SIG-M5 treated with dmso at 0.1 percent for 504 hours (cell line): ENCODE measurements around the gene MESP2.
A peak's percentile ranks its signal among the peaks of the same experiment; 100 is the strongest.

Experiments used
- DNase-seq: peaks from one replicate; lab custom pipeline; 2025; ENCODE audit not compliant: unreplicated experiment; lab: John Stamatoyannopoulos, UW

Gene MESP2, protein sequence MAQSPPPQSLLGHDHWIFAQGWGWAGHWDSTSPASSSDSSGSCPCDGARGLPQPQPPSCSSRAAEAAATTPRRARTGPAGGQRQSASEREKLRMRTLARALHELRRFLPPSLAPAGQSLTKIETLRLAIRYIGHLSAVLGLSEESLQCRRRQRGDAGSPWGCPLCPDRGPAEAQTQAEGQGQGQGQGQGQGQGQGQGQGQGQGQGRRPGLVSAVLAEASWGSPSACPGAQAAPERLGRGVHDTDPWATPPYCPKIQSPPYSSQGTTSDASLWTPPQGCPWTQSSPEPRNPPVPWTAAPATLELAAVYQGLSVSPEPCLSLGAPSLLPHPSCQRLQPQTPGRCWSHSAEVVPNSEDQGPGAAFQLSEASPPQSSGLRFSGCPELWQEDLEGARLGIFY

GRCh38 chr15:89776274-89777072 is at the start of gene MESP2:
TSS of gene MESP2 (plus strand) at chr15:89776332. CDS start at chr15:89776358, 26 bp downstream.
- DNase-seq = no peak

GRCh38 chr15:89728254-89728653 is 47.9 kb upstream of the MESP2 start:
- no peak for DNase-seq

DNA sequence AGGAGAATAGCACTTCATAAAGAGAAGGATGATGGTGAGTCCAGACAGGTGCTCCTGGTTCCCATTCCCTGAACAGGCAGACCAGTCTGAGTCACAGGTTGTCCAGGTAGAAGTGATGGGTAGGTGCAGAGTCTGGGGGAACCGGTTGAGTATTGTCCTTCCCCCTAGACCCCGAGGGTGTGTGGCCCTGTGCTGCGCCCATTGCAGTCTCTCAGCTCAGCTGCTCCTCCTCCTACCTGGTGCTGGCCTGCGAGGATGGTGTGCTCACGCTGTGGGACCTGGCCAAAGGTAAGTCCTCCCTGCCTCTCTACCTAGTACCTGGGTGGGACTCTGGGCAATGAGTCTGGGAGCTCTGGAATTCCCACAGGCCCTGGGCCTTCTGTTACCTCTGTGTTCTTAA is 44.9 kb upstream of the MESP2 start:
- no peak for DNase-seq

DNA sequence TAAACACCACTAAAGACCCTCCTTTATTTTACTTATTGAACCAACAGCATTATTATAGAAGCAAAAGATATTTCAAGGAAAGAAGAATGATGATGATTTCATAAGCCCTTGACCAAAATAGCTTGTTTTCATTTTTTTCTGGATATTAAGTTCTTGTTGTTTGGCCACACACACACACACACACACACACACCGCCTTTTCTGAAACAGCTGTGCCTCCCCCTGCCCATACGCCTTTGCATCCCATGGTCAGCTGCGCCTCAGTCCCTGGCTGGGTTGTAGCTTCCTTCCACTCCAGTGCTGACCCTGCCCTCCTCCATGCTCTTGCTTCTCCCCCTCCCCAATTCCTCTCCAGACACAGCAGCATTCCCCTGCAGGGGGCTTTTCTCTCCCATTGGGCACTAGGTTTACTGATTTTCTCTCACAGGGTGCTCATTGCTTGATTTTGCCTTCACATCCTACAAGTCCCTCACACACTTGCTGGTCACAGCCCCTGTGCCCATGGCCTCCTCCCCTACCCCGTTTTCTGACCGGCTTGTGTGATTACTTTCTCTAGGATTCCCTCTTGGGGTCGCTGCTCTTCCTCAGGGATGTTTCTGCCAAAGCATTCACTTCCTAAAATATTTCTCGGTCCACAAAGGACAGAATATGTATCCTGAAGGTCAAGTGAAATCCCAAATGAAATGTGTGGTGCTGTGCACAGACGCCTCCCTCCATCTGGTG is 43.5 kb upstream of the MESP2 start:
- DNase-seq = no peak

GRCh38 chr15:89735773-89736172 is 40.4 kb upstream of the MESP2 start:
- DNase-seq = no peak

GRCh38 chr15:89740137-89740536 is 36.0 kb upstream of the MESP2 start:
- DNase-seq = peak; percentile 58

GRCh38 chr15:89743011-89743410 is 33.1 kb upstream of the MESP2 start:
- no peak for DNase-seq

DNA sequence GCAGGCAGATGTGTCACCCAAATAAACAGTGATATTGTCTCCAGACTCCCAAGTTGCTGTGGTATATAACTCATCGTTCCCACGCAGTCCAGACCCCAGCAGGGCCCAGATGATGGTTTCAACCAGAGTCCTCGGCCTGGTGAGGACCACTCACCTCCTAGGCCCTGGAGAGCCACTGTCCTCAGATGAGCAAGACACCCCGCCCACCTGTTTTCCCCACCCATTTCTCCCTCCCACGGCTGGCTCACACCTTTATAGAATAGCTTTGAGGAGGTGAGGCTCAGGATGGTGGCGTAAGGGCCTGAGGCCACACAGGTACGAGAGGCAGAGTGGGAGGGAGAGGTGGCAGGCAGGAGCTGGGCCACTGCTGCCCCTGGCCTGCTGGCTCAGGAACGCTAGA is 32.5 kb upstream of the MESP2 start:
- DNase-seq = no peak

- DNase-seq = no peak
Measured at GRCh38 chr15:89745131-89745530, 31.0 kb upstream of the MESP2 start.

GRCh38 chr15:89745768-89746167 is 30.4 kb upstream of the MESP2 start:
- no peak for DNase-seq

DNA sequence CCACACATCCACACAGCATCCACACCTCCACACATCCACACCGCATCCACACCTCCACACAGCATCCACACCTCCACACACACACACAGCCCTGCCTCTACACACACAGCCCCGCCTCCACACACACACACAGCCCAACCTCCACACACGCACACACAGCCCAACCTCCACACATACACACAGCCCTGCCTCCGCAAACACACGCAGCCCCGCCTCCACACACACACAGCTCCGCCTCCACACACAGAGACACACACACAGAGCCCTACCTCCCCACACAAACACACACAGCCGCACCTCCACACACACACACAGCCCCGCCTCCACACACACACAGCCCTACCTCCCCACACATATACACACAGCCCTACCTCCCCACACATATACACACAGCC is 29.7 kb upstream of the MESP2 start:
- no peak for DNase-seq

DNA sequence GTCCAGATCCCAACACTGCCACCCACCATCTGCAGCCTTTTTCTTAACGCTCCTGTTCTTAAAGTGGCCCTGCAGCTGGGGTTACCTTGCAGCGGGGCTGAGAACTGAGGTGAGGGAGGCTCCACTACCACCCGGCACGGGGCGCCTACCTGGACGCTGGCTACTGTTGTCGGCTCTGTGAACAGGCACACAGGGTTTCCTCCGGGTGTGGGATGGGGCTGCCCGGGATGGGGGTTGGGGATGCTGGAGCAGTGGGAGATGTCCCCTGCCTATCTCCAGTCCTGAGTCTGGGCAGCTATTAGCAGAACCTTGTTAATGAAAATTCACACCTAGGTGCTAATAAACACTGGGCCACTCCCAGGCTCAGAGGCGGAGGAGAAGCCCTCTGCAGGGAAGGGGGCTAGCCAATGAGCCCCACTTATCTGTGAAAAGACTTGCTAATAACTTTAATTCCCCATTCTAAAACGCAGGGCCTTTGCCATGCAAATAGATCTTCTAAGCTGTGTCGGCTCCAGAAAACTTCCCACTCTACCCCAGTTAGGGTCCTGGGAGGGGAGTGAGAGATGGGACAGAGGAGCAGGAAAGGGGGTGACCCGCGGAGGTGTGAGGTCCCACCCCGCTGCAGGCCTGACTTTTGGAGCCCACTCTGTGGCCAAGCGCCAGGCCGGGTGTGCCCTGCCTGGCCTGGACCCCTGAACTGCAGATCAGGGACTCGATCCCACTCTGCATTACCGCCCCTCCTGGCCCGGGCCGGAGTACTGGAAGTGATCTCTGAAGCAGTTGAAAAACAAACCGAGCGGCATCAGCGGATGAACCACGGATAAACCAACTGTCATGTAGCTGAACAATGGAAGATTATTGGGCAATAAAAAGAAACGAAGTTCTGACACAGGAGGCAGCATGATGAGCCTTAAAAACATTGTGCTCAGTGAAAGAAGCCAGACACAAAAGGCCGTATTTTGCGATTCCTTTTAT is 28.1 kb upstream of the MESP2 start:
- DNase-seq = no peak

DNA sequence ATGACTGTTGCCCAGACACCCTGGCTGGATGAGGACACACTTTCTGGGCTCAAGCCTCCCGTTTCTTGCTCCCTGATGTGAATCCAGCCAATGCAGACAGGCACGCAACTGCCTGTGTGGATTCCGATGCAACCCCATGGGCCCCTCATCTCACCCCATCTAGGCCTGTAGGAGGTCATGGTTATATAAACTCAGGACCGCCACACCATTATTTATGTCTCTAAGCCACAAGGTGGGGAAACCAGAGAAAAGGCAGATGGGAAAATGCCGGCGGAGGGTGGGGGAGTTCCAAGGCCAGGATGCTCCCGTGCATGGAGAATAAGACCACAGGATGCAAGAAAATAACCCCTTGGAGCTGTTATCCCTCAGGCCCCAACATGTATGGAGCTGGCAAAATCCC is 27.1 kb upstream of the MESP2 start:
- no peak for DNase-seq

GRCh38 chr15:89749526-89749925 is 26.6 kb upstream of the MESP2 start:
- DNase-seq = no peak

DNA sequence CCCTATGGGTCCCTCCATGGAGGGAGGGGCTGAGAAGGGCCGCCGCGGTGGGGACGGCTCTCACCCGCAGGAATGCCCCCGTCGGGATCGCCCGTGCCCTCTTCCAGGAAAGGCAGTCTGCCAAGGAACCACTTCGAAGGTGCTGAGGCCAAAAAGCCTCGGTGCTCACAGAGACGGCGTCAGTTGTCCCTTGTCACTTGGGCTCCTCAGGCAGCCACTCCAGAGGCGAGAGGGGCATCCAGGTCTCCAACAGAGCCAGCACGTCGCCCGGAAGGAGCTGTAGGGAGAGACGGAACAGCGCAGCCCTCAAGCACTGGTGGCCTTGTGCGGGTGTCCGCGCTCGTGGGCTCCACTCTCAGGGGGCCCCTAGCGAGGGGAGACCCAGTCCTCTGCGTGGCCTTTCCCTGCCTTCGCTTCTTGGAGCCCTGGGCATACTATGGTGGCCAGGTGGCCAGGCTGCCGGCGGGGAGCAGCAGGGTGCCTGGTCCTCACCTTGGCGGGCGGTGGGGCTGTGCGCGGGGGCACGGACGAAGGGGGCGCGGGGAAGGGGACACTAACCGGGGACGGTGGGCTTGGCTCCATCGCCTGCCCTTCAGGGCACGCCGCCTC is 26.1 kb upstream of the MESP2 start:
- DNase-seq = no peak

- DNase-seq = peak; percentile 85
Measured at GRCh38 chr15:89750560-89751542, 25.3 kb upstream of the MESP2 start, which contains the start of gene MESP1. TSS of gene MESP1 (minus strand) at chr15:89751249. CDS start at chr15:89751231, 18 bp downstream.

- DNase-seq = peak; percentile 61
Measured at GRCh38 chr15:89751748-89752147, 24.4 kb upstream of the MESP2 start.

DNA sequence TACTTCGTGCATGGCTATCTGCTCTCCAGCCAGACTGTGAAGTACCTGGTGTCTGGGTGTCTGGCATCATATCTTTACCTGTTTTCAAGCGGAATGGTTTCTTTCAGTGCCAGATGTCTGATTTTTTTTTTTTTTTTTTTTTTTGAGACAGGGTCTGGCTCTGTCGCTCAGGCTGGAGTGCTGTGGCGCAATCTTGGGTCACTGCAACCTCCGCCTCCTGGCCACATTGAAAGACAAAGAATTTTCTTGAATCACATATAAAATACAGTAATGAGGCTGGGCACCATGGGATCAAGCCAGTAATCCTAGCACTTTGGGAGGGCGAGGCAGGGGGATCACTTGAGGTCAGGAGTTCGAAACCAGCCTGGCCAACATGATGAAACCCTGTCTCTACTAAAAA is 22.3 kb upstream of the MESP2 start:
- no peak for DNase-seq
